NOMO-1 (cell line): ENCODE data around the gene DAAM1.

Experiments used
- DNase-seq, 2 experiments: peaks; one replicate each; lab custom pipeline; 2025; ENCODE audit not compliant: unreplicated experiment in 2 of 2; lab: John Stamatoyannopoulos, UW

The DAAM1 gene

DNA sequence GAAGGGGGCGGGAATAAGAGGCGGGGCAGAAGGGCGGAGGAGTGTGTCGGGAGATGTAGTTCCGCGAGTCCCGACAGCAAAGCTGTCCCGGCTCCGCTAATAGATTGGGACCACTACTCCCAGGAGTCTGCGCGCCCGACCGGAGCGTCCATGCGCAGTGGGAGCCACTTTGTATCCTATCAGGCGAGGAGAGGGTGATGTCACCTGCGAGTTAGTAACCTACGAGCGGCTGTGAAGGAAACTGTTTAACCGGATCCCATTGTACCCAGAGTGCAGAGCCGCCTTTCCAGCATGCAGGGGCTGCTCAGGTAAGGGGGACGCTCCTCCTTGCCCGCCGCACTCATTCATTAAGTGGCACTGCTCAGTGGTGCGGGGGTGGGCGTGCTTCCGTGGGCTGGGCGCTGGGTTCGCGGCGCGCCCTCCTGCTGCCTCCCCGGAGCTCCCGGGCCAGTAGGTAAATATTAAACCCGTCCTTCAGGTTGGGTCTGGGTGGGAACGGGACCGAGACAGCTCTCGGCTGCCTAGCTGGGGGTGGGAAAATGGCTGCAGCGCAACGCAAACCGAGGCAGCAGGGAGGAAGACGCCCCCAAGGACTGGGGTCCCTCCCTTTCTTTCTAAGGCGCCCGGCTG, at the start of gene DAAM1:
Gene DAAM1 (plus strand): TSS at position 207 of the 630 bp plus-strand sequence. CDS start 74,811 bp downstream, outside the sequence.
- peak; percentile 92 to 98 for DNase-seq

DNA sequence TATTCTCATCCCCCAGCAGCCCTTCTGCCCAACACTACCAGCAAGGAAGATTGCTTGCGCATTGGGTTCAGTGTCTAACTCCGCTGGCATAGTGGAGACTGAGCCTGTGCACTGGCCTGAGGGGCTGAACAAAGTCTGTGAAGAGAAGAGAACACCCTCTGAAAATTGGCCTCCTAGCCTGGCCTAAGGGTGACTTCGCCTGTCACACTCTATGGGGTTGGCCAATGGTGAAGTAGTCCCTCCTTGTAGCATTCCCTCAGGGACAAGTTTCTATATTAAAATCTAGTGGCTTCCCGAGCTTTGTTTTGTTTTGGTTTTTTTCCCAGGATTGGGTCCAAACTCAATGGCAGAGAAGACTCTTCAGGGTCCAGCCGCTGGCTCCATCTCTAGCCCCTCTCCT, 49.1 kb upstream of the DAAM1 start:
- no peak for DNase-seq

DNA sequence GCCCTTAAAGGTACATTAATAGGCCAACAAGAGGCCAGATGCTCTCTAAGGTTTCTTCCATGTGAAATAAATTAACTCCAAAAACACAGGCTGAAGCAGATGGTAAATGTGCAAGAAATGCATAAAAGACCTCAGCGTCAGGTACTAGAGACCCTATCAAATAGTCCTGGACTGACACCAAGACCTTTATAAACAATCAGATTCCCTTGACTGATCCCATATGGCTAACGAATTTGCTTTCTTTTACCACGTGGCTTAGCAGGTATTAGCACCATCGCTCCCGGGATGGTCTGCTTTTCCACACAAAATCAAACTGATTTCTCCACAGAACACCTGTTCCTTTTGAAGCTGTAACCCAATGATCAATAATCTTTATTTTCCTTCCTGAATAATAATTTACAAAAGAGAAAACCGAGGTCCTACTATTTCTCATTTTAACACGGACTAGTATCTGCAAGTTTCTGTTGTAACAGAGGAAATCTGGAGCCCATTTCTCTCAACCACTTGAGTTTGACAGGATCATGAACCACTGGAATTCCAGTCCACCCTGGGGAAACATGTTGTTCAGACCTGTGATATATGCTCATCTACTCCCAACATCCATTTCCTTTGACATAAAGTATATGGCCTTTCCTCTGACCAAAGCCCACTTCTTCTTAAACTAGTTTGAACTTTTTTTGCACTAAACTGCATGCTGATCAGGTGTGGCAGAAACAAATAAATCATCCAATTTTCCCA, 48.2 kb upstream of the DAAM1 start:
- DNase-seq, result no peak

DNA sequence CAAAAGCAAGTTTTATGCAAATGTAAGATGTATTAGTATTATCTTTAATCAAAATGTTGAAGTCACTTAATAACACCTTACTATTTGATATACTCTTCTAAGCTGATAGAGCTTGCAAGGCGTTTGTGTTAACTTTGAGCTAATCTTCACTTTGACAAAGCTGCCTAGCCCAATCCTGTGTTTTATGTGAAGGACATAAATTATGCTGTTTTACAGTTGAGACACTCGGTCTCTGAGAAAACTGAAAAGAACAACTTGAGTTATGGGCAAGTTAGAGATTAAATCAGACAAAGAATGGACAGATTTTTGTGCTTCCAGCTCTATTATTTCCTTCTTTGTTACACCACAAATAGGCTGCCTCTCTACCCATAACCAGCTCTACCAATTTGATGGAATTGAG, 42.0 kb upstream of the DAAM1 start:
- DNase-seq, result no peak

DNA sequence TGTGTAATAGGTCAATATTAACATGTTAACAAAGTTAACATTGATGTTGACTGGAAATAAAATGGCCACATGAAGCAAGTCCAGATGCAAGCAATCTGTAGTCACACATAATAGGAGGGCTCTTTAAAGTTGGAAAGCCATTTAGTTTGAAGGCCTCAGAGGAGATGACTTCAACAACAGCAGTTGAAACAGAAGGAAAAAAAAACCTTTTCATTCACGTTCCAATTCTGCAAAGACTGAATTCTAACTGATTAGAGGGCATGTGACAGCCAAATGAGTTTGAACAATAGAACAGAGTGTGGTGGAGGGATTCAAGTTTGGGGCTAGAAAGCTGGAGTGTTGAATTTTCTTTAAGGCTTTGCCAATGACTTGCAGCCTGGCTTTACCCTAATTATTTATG, 41.5 kb upstream of the DAAM1 start:
- DNase-seq, result no peak

DNA sequence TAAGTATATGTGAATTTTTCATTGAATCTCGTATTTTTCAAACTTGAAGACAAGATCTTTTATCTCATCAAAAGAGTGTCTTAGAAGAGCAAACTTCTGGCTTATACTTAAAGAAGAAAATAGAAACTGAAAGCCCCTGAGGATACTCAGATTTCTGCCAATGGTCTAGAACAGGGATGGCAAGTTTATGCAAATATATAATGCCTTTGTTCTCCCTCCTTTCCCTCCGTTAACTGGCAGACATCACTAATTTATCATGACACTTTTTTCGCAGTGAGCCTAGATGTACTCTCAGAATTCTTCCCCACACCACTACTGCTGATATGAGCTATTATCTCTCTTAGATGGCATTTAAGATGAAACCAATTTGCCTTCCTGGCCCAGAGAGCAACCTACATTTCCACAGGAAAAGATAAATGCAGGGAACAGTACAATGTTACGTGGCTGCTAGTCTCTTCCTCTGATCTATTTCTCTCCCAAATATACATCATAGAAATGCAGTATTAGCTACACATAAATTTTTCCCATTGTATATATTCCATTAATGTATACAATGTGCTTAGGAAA, 40.0 kb upstream of the DAAM1 start:
- peak in 1 of 2 experiments; percentile 2 for DNase-seq

DNA sequence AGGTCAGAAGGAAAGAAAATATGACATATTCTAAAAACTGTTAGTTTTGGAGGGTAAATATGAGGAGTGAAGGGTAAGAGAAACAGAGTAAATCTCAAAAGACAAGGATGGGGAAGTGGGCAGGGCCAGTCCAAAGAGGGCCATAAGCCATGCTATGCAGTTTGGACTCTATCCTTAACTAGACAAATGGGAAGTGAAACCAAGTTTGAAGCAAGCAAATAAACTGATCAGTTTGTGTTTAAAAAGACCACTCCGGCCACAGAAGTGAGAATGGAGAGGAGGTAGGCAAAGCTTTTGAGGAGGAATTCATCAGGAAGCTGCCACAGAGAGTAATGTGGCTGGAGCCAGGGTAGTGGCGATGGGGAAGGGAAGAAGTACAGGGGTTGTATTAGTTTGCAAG, 37.5 kb upstream of the DAAM1 start:
- peak; percentile 81 to 90 for DNase-seq

DNA sequence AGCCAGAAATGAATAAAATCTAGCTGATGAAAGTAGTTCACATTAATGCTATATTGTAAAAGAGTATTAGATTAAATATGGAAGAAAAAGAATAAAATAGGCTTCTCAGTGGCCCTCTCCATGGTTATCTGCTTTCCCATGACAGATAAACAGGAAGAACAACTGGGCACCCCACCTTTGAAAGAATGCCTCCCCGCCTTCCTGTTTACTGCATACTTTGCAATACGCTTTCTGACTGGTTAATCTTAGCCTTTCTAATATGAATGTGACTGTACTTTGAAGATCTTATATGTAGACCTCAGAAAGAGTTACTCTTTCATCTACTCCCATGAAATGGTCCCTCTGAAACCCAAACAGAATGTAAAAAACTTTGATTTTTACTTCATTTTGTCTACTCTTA, 34.1 kb upstream of the DAAM1 start:
- DNase-seq, result no peak

DNA sequence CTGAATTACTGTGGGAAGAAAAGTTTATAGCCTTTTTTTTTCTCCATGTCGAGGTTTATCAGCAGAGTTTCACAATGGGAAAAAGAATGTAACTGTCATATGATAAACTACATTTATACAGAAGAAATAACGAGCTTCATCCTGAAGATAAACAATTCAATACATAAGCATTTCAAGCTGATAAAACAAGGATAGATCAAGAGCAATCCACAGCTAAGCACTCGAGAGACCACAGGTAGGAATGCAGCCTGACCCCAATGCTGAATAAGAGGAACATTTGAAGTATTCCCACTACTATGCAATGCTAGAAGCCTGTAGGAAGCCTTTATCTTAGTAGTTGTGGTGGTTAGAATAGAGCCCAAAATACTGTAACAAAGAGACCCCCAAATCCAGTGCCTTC, 32.6 kb upstream of the DAAM1 start:
- no peak for DNase-seq

DNA sequence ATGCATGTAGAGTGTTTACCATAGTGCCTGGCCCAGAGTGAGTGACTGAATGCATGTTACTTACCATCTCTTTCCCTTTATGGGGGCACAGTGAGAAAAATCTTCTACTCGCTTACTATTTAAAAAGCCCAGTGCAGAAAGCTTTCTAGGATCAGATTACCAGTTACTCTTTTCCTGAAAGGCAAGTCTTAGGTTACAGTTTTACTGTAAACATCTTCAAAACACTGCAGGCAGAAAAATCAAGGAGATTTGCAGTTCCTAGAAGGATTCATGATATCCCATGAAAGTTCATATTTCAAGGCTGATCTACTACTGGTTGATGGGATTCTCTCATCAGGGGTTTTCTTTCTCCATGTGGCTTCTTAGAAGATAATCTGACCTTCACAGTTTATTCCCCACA, 29.3 kb upstream of the DAAM1 start:
- DNase-seq, result no peak

DNA sequence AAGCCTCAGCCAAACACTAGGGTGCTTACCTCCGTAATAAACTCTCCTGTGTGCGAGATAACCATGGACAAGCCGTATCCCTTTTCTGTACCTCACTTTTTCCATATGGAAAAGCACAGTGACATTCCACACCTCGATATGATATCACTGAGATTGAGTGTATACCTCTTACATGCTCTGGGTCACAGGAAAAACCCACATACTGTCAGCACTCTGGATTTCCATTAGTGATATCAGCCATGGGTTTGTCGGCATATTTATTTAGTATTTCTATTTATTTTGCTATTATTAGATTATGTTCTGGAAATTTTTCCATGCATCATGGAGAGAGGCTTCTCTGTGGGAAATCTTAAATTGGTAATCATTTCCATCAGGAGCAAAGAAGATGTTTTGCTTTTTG, 28.0 kb upstream of the DAAM1 start:
- DNase-seq, result no peak

DNA sequence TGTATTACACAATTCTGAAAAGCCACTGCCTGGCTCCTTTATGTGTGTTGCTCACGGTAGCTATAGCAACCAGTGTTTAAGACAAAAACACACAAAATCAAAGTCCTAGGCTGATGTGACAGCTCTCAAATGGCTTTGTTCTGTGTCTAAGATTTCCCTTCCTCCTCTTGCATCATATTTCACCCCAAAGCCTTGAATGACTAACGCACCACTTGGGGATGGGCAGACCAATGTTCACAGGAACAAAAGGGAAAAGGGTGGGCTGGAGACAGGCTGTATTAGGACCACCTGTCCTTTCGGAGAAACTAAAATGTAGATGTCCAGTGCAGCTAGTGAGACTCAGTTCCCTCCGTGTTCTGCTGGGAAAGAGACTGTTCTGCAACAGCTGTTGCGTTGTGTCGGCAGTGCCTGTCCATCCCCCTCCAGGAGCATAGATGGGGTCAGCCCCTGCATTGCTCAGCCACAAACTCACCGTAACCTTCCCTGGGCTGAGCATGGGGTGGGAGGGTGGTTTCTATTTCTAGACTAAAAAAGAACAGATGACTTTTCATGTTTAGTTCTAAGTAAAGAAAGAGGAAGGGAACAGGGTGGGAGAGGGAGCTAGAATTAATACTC, 26.8 kb upstream of the DAAM1 start:
- DNase-seq, result peak; percentile 58 to 70

DNA sequence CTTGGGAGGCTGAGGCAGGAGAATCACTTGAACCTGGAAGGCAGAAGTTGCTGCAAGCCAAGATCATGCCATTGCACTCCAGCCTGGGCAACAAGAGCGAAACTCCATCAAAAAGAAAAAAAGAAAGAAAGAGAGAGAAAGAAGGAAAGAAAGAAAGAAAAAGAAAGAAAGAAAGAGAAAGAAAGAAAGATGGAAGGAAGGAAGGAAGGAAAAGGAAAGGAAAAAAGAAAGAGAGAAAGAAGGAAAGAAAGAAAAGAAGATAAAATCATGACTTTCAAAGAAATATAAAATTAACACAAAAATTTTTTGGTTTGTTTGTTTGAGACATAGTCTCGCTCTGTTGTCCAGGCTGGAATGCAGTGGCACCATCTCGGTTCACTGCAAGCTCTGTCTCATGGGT, 22.2 kb upstream of the DAAM1 start:
- no peak for DNase-seq

DNA sequence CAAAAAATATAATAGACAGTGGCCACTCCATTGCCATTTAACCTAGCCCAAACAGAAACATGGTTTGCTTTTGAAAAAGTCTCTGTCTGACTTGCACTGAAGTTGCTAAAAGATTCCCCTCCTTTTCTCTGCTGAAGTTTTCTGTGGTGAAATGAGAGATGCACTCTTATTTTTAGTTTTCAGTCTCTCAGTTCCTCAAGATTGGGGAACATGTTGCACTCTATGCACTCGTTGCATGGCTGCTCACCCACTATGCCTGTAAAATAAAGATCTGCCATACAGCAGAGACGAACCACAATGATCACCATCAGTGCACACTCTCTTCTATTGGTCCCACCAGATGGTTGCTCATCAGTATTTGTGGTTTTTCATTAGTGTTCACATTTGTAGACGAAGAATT, 13.1 kb upstream of the DAAM1 start:
- no peak for DNase-seq

DNA sequence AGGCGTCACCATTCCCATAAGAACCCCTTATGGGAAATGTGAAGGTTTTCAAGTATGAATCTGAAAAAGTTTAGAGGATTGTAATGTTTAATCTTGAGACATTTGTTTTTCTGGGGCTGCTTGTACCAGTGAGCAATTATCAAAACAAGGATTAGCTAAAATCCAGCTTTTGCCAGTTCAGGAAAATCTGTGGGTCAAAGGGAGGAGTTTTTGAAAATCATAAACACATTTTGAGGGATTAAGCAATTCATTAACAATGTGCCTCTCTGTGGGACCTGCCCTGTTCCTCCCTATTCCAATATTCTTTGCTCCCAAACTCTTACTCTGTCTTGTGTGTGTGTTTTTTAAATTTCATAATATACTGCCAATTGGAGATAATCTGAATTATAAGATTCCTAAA, 11.7 kb upstream of the DAAM1 start:
- no peak for DNase-seq

DNA sequence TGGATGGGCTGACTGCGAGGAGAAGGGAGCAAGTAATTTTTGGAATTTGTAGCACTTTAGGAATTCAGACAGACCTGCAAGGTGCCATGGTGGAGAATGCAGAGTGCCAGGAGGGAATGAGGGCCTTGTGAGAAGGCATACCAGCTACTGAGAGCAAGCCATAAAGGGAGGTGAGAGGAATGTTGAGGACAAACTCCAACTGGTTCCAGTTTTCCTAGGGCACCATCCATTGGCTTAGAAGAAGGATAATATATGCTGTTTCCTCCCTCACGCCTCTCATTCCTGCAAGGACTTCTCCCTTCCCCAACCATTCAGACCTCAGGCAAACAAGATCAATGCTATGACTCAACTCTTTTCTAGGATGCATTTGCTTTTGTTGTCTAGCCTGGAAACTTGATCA, 11.2 kb upstream of the DAAM1 start:
- DNase-seq, result no peak

DNA sequence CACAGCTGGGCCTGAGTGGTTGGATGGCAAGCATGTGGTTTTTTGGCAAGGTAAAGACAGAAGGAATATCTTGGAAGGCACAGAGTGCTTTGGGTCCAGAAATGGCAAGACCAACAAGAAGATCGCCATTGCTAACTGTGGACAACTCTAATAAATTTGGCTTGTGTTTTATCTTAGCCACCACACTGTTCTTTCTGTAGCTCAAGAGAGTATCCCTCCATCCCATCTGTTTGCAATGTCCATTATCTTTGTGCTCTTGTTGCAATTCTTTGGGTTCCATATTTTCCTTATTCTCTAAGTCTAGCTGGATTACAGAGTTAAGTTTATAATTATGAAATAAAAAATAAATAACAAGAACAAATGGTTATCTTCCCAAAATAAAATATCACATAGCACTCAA, 6.7 kb upstream of the DAAM1 start:
- DNase-seq, result no peak

DNA sequence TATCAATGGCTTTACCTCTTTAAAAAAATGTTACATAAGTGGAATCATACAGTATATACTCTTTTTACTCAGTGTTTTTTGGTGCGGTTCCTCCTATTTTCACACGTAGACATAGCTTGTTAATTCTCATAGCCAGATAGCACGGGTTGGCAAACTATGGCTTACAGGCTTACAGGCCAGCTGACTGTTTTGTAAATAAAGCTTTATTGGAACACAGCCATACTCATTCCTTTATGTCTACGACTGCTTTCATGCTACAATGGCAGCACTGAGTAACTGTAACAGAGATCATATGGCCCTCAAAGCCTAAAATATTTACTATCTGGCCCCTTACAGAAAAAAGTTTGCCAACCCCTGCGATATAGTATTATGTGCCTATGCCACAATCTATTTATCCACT, 5.8 kb upstream of the DAAM1 start:
- DNase-seq, result no peak

DNA sequence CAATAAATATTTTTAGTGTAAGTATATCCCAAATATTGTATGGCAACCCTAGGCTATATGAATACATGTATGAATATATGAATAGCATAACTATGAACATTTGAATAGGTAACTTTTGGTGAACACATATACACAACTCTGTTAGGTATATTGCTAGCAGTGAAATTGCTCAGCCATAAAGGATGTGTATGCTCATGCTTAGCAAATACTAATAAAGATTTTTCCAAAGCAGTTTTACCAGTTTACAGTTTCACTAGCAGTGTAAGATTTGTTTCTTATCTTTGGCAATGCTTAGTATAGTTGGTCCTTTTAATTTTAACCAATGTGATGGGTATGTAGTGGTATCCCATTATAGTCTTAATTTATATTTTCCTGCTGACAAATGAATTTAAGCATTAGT, 5.3 kb upstream of the DAAM1 start:
- no peak for DNase-seq

DNA sequence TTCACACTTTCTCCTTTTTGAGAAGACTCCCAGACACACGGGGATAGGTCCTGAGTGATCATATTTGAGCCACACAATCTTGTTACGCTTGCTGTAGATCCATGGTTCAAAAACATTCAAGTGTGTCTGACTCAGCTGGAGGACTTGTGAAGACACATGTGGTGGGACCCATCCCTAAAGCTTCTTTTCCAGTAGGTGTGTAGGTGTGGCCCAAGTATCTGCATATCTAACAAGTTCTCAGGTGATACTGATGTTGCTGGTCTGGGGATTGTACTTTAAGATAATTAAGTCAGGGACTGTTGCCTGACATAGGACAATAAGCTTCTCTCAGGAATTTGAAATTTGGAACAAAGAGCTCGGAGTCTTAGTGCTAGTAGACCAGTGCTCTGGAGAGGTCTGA, 4.1 kb upstream of the DAAM1 start:
- DNase-seq, result no peak

DNA sequence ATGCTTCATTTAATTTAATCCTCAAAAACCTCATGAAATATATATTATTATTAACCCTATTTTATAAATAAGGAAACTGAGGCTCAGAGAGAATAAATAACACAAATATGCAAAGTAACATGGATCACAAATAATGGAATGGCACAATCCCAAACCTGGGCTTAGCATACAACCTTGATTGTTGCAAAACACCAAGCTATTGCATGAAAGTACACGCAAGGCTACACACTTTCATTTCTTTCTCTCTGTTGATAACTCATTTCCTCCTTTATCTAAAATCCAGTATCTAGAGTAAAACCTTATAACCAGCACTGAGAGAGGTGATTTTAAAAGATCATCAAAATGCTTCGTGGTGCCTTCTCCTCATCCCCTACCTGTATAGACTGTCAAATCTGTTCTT, 2.8 kb upstream of the DAAM1 start:
- peak in 1 of 2 experiments; percentile 18 for DNase-seq

DNA sequence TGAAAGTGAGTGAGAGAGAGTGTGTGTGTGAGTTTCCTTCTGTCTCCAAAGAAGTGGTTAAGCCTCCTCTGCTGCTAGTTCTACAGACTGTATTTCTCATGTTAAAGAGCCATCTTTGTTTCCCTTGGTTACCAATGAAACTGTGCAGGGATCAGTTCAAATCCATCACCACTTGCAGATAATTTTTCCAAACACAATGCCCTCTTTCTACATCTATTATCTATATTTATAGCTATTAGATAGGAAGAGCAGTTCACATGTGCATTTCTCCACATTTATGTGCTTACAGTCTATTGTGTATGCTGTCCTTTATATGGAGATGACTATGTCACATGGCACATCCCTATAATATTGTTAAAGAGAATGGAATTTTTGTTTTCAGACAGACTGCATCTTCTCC, 2.2 kb upstream of the DAAM1 start:
- no peak for DNase-seq
